Lung microvascular endothelial cell (primary cell): ENCODE data around the gene DAGLA. TPM values are rescaled to one million over a fixed set of nuclear protein-coding genes. Genes with fewer than 3 reads are reported as not detected.

Experiments
- DNase-seq, 2 donors: peaks; one replicate each; pipeline versions ENCODE4 v3.0.0 to v3.0.0-alpha.2; 2010; ENCODE audit warnings: low read depth in 2 of 2
- total RNA-seq: library from RNA; depleted of rRNA; stranded (reverse); fragments of >200 nt; gene quantifications from 2 replicates; pipeline ENCODE4 v1.2.1, GENCODE V29; 2014

DAGLA gene
- total RNA-seq, 1 donor from 2014 or later = 3.0 TPM

GRCh38 chr11:61725781-61726231 lies 45.6 kb downstream of the DAGLA start:
- peak; percentile 20 to 67 for DNase-seq

- DNase-seq = no peak
Measured at GRCh38 chr11:61726775-61727174, 46.6 kb downstream of the DAGLA start.

- DNase-seq = no peak
Measured at GRCh38 chr11:61727401-61727811, 47.2 kb downstream of the DAGLA start.

GRCh38 chr11:61728066-61728939 lies 48.1 kb downstream of the DAGLA start:
- no peak for DNase-seq

GRCh38 chr11:61728940-61729219 lies 48.7 kb downstream of the DAGLA start:
- peak in 1 of 2 donors; percentile 25 for DNase-seq

GRCh38 chr11:61730240-61730994 lies 50.2 kb downstream of the DAGLA start:
- no peak for DNase-seq

GRCh38 chr11:61731211-61731951 lies 51.2 kb downstream of the DAGLA start:
- DNase-seq = no peak

GRCh38 chr11:61731952-61732675 lies 51.9 kb downstream of the DAGLA start:
- DNase-seq = no peak

GRCh38 chr11:61732705-61733104 lies 52.5 kb downstream of the DAGLA start:
- DNase-seq = peak in 1 of 2 donors; percentile 17

- DNase-seq = peak; percentile 83 to 87
Measured at GRCh38 chr11:61733120-61733978, 53.2 kb downstream of the DAGLA start.

GRCh38 chr11:61734767-61735166 lies 54.6 kb downstream of the DAGLA start:
- DNase-seq = no peak

GRCh38 chr11:61735391-61735790 lies 55.2 kb downstream of the DAGLA start:
- DNase-seq = no peak

- DNase-seq = no peak
Measured at GRCh38 chr11:61736310-61736709, 56.1 kb downstream of the DAGLA start.

GRCh38 chr11:61737131-61737530 lies 56.9 kb downstream of the DAGLA start:
- no peak for DNase-seq

GRCh38 chr11:61737636-61738386 lies 57.6 kb downstream of the DAGLA start:
- no peak for DNase-seq

GRCh38 chr11:61738776-61739175 lies 58.6 kb downstream of the DAGLA start:
- no peak for DNase-seq

GRCh38 chr11:61739413-61739812 lies 59.2 kb downstream of the DAGLA start:
- no peak for DNase-seq

- no peak for DNase-seq
Measured at GRCh38 chr11:61739966-61740365, 59.8 kb downstream of the DAGLA start.

- peak in 1 of 2 donors; percentile 13 for DNase-seq
Measured at GRCh38 chr11:61742391-61742790, 62.2 kb downstream of the DAGLA start.
